ENCODE data around the gene DYNAP. TPM values are rescaled to one million over a fixed set of nuclear protein-coding genes. Genes with fewer than 3 reads are reported as not detected.

DYNAP gene
- total and polyA plus RNA-seq, 10 of the 15 experiments (the other 5 are each of a cell fraction or from before 2014, with no cell fraction given), result not detected

DNA sequence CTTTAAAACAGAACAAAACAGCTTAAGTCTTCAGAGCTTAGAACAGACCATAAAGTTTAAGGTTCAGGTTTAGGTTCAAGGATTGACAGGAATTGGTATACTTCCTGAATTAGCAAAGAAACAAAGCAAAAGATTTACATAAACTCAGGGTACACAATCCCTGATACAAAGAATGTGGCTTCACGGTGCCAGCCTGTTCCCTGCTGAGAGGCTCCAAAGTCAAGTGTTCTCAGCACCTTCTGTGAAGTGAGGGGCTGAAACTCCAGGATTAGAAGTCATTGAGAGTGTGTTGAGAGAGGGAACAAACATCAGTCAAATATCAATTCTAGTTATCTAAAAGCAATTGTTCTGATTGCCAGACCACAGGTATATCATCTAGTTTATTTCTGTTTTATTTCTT lies 35.7 kb downstream of the DYNAP start:
- ATAC-seq (no peak), FAIRE-seq (no peak), DNase-seq (ENCODE audit: low read depth, low spot score) (no peak)
- Histone ChIP-seq H4K20me1 (ENCODE audit: control insufficient read depth, insufficient read depth) (no peaks in the 10 kb centered on the region), H3K36me3 (ENCODE audit: control insufficient read depth in 2 of 2, insufficient read depth in 2 of 2, low read length in 1 of 2) (no peaks in the 10 kb centered on the region), H3K9ac (ENCODE audit: control insufficient read depth, insufficient read depth, low read length) (no peak overlapping the region), H3K9me3 (replicated peaks; ENCODE audit: control insufficient read depth, insufficient read depth, low read length) (no peaks in the 10 kb centered on the region), H3K27me3 (replicated peaks in 1 of 2; ENCODE audit: control insufficient read depth in 2 of 2, insufficient read depth in 2 of 2, low read length in 1 of 2) (no peaks in the 10 kb centered on the region), H3K4me1 (ENCODE audit: control insufficient read depth, insufficient read depth, low read length) (no peaks in the 10 kb centered on the region), H3K79me2 (ENCODE audit: control insufficient read depth, insufficient read depth, low read length) (no peaks in the 10 kb centered on the region), H2AFZ (ENCODE audit: control insufficient read depth, low read depth, low read length) (no peak overlapping the region), H3K27ac (ENCODE audit: control insufficient read depth, insufficient read depth) (no peak overlapping the region), H3K4me3 (no peak overlapping the region), H3K4me2 (ENCODE audit: control insufficient read depth, insufficient read depth) (no peak overlapping the region)
- ChIA-PET SMC1A (ENCODE audit: uncharacterized antibody, unreplicated experiment) (no interaction called here), POLR2A (no interaction called here), RAD21 (ENCODE audit: unreplicated experiment) (no interaction called here), CTCF (interaction anchor here (1.1 kb wide), 1 partner anchor 44 kb away, joined by 3 read pairs; no protein-coding TSS in a partner anchor)
- TF ChIP-seq IRF4 (IDR thresholded peaks at IDR 0.05; ENCODE audit: low read depth, low read length), result no peak
- TF ChIP-seq IKZF1 (conservative IDR thresholded peaks at IDR 0.05), result no peak
- TF ChIP-seq, protein P1, sequence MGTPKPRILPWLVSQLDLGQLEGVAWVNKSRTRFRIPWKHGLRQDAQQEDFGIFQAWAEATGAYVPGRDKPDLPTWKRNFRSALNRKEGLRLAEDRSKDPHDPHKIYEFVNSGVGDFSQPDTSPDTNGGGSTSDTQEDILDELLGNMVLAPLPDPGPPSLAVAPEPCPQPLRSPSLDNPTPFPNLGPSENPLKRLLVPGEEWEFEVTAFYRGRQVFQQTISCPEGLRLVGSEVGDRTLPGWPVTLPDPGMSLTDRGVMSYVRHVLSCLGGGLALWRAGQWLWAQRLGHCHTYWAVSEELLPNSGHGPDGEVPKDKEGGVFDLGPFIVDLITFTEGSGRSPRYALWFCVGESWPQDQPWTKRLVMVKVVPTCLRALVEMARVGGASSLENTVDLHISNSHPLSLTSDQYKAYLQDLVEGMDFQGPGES (IDR thresholded peaks at IDR 0.05), result no peak
- no peak for TF ChIP-seq PKNOX1 (IDR thresholded peaks at IDR 0.05)
- TF ChIP-seq, protein P2, sequence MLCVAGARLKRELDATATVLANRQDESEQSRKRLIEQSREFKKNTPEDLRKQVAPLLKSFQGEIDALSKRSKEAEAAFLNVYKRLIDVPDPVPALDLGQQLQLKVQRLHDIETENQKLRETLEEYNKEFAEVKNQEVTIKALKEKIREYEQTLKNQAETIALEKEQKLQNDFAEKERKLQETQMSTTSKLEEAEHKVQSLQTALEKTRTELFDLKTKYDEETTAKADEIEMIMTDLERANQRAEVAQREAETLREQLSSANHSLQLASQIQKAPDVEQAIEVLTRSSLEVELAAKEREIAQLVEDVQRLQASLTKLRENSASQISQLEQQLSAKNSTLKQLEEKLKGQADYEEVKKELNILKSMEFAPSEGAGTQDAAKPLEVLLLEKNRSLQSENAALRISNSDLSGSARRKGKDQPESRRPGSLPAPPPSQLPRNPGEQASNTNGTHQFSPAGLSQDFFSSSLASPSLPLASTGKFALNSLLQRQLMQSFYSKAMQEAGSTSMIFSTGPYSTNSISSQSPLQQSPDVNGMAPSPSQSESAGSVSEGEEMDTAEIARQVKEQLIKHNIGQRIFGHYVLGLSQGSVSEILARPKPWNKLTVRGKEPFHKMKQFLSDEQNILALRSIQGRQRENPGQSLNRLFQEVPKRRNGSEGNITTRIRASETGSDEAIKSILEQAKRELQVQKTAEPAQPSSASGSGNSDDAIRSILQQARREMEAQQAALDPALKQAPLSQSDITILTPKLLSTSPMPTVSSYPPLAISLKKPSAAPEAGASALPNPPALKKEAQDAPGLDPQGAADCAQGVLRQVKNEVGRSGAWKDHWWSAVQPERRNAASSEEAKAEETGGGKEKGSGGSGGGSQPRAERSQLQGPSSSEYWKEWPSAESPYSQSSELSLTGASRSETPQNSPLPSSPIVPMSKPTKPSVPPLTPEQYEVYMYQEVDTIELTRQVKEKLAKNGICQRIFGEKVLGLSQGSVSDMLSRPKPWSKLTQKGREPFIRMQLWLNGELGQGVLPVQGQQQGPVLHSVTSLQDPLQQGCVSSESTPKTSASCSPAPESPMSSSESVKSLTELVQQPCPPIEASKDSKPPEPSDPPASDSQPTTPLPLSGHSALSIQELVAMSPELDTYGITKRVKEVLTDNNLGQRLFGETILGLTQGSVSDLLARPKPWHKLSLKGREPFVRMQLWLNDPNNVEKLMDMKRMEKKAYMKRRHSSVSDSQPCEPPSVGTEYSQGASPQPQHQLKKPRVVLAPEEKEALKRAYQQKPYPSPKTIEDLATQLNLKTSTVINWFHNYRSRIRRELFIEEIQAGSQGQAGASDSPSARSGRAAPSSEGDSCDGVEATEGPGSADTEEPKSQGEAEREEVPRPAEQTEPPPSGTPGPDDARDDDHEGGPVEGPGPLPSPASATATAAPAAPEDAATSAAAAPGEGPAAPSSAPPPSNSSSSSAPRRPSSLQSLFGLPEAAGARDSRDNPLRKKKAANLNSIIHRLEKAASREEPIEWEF (IDR thresholded peaks at IDR 0.05; ENCODE audit: insufficient replicate concordance, low read depth, low read length), result no peak
- no peak for TF ChIP-seq IKZF2 (IDR thresholded peaks at IDR 0.05)
- no peak for TF ChIP-seq EZH2 (IDR thresholded peaks at IDR 0.05; ENCODE audit: borderline replicate concordance, control insufficient read depth, low read depth, low read length)
- TF ChIP-seq PAX5 (IDR thresholded peaks at IDR 0.05; ENCODE audit: borderline replicate concordance, low read depth, low read length), result no peak
- TF ChIP-seq BCL11A (IDR thresholded peaks at IDR 0.05; ENCODE audit: low read depth, low read length), result no peak
- TF ChIP-seq NFIC (IDR thresholded peaks at IDR 0.05; ENCODE audit: low read depth, low read length), result no peak
- TF ChIP-seq HCFC1 (IDR thresholded peaks at IDR 0.05; ENCODE audit: low read length), result no peak
- TF ChIP-seq BRCA1 (IDR thresholded peaks at IDR 0.05; ENCODE audit: low read depth, low read length), result no peak
- TF ChIP-seq SIN3A (IDR thresholded peaks at IDR 0.05; ENCODE audit: low read depth, low read length), result no peak
- TF ChIP-seq TARDBP (IDR thresholded peaks at IDR 0.05; ENCODE audit: borderline replicate concordance), result no peak
- TF ChIP-seq, protein P3, sequence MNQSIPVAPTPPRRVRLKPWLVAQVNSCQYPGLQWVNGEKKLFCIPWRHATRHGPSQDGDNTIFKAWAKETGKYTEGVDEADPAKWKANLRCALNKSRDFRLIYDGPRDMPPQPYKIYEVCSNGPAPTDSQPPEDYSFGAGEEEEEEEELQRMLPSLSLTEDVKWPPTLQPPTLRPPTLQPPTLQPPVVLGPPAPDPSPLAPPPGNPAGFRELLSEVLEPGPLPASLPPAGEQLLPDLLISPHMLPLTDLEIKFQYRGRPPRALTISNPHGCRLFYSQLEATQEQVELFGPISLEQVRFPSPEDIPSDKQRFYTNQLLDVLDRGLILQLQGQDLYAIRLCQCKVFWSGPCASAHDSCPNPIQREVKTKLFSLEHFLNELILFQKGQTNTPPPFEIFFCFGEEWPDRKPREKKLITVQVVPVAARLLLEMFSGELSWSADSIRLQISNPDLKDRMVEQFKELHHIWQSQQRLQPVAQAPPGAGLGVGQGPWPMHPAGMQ (IDR thresholded peaks at IDR 0.05; ENCODE audit: borderline replicate concordance), result no peak
- no peak for TF ChIP-seq SUZ12 (IDR thresholded peaks at IDR 0.05; ENCODE audit: unreplicated experiment)
- no peak for TF ChIP-seq ZNF274 (IDR thresholded peaks at IDR 0.05; ENCODE audit: insufficient read depth, insufficient read length)
- no peak for TF ChIP-seq TCF7 (IDR thresholded peaks at IDR 0.05; ENCODE audit: borderline replicate concordance)
- no peak for TF ChIP-seq EED (IDR thresholded peaks at IDR 0.05; ENCODE audit: low read depth)
- in situ Hi-C loops (cut with MboI) (no loop called here), intact Hi-C loops (cut with micrococcal nuclease; ENCODE audit: unreplicated experiment) (no loop called here)
- WGBS (ENCODE audit: insufficient coverage, insufficient replicate concordance, low lambda C conversion rate, missing lambda C conversion rate), result 36% methylated on average over 1 of the region's 1 CpG
- BruUV-seq (replicated peaks), result no TSS peak
